Measurements from ENCODE around the gene AMPD3. TPM values are rescaled to one million over a fixed set of nuclear protein-coding genes. Genes with fewer than 3 reads are reported as not detected.

AMPD3 gene
- 1 to 10 TPM; 4.6 to 5.3 (median 5.0) TPM for polyA plus RNA-seq (ENCODE audit: insufficient read length in 3 of 3)

DNA sequence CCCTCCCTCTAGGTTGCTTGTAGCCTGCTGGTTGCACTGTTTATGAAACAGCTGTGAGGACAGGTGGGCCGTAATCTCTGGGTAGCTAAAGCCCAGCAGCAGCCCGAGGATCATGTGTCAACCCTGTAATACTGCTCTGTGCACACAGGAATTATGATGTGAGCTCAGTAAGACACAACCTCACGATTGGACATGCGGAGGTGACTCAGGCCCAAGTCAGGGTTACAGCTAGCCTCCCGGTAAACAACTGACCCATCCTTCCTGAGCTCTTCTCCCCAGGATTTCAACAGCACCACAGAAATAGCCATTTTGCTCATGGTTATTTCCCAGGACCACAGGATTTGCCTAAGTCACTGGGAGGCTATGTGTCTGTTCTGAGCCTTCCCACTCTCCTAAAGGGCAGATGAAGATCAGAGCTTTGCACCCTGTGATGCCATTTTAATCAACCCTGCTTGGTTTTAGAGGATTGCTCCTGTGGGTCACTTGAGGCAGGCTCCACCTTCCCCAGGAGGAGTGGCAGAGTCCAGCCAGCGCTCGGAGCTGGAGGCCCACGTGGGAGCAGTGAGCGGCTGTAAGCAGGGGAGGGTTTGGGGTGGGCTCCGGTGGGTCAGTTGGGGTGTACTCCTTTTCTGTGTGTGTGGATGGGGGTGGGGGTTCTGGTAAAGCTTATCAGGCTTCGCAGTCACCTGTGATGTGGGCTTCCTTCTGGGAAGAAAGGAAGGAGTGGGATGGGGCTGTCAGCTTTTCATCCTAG, at the start of gene AMPD3:
TSS of gene AMPD3 (plus strand) at position 387 of the 754 bp plus-strand sequence. CDS start 6,256 bp downstream, outside the sequence.
- no peak for DNase-seq (ENCODE audit: low read depth in 3 of 3, low spot score in 2 of 3)

DNA sequence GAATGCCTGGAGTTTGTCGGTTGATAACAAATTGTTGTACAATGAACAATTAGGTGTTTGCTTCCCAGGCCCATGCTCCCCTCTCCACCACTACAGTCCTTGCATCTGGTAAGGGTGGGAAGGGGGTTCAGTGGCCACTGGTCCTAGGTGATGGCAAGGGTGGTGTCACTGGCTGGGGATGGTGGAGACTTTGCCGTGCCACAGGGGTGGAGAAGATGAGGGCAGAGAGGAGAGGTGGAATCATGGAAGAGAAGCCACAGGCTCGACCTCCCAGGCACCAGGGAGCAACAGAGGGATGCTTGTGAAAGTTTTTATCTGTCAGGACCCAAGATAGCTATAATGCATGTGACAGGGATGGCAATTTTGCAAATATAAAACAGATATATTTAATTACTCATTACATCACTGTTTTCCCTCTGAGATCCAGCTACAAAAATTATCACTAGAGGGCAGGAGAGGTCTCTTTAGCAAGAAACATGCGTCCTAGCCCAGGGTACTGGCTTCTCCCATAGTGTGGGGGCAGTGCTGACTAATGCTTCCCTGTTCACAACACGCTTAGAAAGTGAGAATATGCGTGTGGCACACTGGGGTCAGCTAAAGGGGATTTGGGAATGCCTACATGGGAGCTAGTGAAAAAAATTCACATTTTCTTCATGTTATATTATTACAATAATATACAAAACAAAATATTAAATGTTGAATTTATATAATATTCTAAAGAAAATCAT, 49.0 kb upstream of the AMPD3 start:
- peak in 2 of 3 donors; percentile 55 to 59 for DNase-seq (ENCODE audit: low read depth in 3 of 3, low spot score in 2 of 3)

DNA sequence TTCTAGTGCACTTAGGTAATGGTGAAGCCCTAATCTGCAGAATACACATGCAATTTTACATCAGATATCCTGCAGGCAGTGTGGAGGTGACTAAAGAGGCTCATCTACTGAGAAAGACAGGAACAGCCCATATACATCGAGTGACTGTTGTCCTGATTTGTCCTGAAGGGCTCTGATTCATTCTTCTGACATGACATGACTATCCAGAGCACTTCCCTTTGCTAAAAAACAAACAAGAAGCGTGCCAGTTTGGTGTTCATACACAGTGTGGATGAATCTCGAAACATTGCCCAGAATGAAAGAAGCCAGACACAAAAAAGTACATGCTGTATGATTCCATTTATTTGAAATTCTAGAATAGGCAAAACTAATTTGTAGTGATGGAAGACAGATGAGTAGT, 48.0 kb upstream of the AMPD3 start:
- no peak for DNase-seq (ENCODE audit: low read depth in 3 of 3, low spot score in 2 of 3)

DNA sequence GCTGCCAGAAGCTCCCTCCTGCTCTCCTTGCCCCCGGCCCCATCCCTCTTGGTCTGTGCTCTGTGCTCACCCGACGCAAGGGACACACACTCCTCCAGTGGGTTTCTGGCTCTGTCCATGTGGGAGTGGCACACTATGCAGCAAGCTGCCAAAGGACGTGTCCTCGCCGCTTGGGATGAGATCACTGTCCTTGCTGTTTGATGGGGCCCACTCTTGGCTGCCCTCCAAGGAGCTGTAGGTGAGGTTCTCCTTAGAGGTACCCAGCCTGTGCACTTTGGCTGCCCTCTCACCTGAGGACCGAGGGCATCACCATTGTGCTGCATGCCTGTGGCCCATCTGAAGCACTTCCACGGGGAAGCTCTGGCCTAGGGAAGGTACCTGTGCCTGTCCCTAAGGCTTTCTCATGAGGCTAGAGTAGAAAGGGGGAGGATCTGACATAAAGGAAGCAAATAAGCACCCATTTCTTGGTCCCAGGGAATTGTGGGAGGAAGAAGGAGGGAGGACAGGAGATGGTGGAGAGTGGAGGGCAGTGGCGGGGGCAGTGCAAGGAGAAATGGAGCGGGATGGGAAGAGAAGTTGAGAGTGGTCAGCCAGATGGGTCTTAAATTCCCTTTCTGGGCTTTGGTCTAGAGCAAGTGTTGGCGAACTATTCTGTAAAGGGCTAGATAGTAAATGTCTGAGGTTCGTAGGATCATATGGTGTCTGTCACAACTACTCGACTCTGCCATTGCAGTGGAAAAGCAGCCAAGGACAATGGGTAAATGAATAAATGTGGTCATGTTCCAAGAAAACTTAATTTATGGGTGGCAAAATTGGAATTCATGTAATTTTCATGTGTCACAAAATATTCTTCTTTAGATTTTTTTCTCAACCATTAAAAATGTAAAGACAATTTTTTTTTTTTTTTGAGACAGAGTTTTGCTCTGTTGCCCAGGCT, 47.0 kb upstream of the AMPD3 start:
- DNase-seq (ENCODE audit: low read depth in 3 of 3, low spot score in 2 of 3) = no peak

DNA sequence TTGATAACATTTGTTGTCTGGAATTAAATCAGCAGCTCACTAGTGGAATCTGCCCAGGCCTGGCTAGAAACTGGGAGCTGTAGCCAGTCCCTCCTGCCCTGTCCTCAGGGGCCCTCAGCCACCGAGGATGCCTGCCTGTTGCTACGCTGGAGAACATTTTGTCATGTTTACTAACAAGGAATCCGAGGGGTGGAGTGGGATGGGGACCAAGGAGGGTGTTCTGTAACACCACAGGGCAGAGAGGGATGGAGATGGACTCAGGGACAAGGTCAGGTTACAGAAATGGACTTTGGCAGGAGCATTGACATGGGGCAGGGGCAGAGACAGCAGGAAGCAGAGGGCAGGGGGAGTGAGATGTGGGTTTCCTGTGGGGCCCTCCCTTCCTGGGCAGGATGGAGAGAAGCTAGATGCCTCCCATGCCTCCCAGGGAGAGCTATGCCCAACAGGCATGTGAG, 45.8 kb upstream of the AMPD3 start:
- no peak for DNase-seq (ENCODE audit: low read depth in 3 of 3, low spot score in 2 of 3)

DNA sequence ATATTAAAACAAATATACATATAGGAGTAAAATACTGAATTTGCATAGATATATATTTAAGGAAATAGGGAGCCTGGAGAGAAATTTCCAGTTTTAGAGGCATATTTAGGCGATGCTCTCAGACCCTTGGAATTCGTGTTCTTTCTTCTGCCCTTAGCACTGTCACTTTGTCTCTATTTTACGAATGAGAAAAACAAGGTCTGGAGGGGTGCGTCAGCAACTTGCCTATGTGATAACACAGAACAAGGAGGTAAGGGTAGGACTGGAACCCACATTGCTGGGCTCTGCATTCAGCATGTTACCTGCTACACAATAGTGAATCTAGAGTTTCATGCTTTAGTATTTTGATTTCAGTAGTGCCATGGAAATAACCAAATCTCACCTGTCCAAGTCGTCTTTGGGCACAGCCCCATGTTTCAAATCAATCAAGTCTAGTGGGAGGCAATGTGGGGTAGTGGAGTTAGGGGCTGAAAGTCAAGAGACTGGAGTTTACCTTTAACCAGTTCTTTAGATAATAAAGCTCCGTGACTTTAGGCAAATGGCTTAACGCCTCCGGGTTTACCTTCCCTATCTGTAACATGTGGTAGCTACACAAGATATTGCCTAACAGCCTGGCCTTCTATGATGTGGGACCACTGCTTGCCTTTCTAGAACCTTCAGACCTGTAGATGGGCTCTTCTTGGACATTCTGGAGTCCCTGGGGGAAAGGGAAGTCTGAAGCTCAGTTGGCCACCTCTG, 44.8 kb upstream of the AMPD3 start:
- DNase-seq (ENCODE audit: low read depth in 3 of 3, low spot score in 2 of 3) = no peak

DNA sequence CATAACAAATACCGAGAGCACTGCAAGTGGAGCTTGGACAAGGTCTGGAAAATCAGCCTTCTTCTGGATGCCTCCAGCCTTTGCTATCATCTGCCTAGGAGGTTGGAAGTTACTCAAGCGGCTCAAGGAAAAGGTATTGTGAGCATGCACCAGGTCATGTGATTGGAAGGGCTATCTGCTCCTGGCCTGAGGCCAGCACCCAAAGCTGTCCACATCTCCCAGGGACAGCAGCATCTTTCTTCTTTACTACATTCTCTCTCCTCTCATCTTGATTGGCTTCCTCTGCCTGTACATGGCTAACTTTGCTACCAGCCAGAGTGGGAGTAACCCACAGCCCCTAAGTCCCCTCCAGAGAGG, 44.2 kb upstream of the AMPD3 start:
- no peak for DNase-seq (ENCODE audit: low read depth in 3 of 3, low spot score in 2 of 3)

DNA sequence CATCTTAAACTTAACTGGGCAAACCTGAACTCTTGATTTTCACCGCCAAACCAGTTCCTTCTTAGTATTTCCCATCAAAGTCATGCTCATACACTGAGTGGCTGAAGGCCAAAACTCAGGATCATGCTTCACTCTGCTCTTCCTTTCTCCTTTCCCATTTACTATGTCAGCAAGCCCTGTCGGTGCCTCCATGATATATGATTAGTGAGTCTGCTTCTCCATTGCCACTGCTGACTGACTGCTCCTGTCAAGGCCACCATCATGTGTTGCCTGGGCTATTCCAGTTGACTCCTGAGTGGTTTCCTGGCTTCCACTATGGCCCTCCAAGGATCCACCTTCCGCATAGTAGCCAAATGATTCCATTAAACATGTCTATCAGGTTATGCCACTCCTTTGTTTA, 42.8 kb upstream of the AMPD3 start:
- no peak for DNase-seq (ENCODE audit: low read depth in 3 of 3, low spot score in 2 of 3)

DNA sequence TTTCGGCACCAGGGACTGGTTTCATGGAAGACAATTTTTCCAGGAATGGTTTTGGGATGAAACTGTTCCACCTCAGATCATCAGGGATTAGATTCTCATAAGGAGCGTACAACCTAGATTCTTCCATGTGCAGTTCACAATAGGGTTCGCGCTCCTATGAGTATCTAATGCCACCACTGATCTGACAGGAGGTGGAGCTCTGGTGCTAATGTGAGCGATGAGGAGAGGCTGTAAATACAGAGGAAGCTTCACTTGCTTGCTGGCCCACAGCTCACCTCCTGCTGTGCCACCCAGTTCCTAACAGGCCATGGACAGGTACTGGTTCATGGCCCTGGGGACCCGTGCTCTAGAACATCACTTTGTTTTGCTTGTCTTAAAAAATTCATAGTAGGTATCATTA, 41.8 kb upstream of the AMPD3 start:
- no peak for DNase-seq (ENCODE audit: low read depth in 3 of 3, low spot score in 2 of 3)

DNA sequence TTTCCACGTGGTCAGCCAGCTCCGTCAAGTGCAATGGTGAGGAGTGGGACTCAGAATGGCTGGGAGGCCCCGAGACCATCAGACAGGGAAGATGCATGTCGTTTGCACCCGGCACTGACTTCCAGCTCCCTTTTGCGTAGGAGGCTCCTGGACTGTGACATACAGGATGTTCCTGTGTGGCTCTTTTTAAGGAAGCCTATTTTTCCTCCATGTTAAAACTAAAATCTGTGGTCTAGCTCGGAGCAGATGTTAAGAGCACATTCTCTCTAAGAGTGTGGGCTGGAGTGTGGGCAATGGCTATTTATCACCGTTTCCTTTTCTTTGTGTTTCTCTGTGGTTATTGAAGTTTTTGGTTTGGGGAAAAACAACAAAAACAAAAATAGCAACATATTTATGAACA, 40.9 kb upstream of the AMPD3 start:
- peak in 1 of 3 donors; percentile 15 for DNase-seq (ENCODE audit: low read depth in 3 of 3, low spot score in 2 of 3)

DNA sequence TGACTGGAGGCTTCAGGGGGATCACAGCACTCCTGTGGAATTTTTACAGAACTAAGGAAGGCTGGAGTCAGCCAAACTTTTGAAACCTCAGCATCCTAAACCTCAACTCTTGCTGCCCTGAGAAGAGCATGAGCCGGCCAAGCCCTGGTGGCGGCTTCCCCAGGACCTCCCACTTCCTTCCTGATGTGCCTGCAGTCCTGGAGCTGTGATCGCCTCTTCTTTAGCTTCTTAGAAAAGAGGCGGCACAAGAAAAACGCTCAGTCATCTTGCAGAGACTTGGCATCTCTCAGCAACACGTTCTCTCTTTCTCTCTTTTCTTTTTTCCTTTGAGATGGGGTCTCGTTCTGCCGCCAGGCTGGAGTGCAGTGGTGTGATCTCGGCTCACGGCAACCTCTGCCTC, 40.4 kb upstream of the AMPD3 start:
- DNase-seq (ENCODE audit: low read depth in 3 of 3, low spot score in 2 of 3) = peak in 1 of 3 donors; percentile 9

DNA sequence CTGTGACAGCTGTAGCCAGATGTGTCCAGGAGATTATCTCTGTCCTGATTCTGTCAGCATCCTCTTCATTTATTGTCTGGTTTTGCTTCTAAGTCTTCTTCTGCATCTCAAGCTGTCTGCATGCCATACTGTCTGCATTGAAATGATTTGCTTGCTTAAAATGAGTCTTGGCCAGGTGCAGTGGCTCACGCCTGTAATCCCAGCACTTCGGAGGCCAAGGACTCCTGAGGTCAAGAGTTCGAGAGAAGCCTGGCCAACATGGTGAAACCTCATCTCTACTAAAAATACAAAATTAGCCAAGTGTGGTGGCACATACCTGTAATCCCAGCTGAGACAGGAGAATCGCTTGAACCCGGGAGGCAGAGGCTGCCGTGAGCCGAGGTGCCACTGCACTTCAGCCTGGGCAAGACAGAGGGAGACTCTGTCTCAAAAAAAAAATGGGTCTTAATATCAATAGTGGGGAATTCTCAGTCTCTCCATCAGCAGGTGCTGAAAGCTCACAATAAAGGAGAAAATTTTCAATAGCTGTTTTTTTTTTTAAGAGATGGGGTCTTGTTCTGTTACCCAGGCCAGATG, 39.2 kb upstream of the AMPD3 start:
- DNase-seq (ENCODE audit: low read depth in 3 of 3, low spot score in 2 of 3) = no peak

DNA sequence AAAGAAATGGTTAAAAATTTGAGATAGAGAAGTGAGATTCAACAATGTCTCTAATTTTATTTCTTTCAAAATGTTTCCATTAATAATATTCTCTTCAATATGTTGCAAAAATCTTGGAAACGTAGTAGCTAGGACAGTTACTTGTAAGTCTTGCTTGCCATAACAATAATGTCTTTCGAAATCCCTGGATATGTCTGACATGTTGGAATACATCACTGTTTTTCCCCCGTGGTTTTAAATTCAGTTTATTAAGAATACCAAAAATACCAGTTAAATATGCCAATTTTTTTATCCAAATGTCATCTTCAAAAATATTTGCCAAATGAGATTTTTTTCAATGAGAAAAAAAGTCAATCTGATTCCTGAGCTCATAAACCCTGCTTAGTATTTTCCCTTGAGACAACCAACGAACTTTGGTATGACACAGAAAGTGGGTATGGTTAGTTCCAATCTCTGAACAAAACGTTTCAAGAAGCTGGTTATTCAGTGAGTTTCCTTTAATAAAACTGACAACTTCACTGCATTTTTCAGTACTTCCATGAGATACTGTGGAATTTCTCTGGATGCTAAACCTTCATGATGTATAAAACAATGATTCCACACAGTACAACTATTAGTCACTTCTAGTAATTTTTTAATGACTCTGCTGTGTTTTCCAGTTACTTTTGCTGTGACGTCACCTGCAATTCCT, 36.7 kb upstream of the AMPD3 start:
- DNase-seq (ENCODE audit: low read depth in 3 of 3, low spot score in 2 of 3) = no peak

DNA sequence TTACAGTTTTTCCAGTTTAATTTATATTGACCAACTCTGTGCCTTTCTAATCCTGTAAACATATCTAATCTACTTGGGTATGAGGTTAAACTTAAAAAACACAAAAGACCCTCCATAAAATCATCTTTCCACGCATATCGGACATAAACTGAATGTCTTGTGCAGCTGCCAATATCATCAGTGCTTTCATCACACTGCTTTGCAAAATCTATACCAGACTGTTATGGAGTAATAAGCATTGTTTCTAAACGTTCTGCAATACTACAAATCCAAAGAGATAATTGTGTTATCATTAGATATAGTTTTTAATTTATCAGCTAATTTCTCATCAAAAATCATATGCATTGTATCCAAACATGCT, 36.1 kb upstream of the AMPD3 start:
- no peak for DNase-seq (ENCODE audit: low read depth in 3 of 3, low spot score in 2 of 3)

DNA sequence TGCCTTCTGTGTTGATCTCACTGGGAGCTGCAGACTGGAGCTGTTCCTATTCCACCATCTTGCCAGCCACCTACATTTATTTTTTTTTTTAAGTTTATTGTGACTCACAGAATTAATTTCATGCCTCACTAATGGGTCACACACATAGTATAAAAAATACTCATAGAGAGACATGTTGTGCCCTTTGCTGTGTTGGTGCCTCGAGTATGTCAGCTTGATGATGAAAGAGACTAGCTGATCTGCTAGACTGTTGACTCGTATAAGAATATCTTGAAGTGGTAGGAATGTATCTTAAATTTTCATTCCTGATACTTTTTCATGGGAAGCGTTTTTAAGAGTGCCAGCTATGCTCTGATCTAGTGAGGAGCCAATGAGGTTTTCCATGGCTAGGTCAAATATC, 28.6 kb upstream of the AMPD3 start:
- DNase-seq (ENCODE audit: low read depth in 3 of 3, low spot score in 2 of 3) = no peak

DNA sequence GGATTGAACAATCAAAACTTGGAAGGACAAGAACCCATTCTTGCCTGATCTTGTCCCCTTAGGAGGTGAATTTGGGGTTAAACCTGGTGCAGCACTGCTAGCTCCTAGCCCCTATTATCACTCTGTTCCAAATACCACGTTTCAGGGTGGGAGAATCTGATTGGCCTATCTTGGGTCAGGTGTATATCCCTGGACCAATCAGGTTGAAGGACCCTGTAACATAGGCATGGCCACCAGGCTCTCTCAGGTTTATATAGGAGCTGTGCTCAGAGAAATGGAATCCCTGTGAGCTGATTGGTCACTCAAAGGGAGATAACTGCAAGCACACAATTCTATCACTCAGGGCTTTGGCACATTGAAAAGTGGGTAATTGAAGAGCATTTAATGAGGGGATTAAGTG, 26.6 kb upstream of the AMPD3 start:
- DNase-seq (ENCODE audit: low read depth in 3 of 3, low spot score in 2 of 3) = no peak

DNA sequence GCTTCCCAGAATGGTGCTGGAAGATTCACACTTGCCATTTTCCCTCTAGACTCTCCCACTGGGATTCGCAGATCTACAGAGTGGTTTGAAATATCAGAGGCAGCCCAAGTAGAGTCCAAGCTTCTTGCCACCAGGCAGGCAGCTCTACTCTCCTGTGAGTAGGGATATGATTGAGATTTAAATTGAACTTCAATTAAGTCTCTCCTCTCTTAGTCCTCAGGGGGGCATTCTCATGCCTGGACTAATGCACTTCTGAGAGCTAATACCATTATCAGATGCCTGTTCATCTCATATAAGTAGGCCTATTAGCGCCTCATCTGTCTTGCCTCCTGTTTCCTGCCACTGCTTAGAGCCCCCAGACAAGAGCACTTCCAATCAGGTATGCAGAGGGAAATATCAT, 25.5 kb upstream of the AMPD3 start:
- no peak for DNase-seq (ENCODE audit: low read depth in 3 of 3, low spot score in 2 of 3)

DNA sequence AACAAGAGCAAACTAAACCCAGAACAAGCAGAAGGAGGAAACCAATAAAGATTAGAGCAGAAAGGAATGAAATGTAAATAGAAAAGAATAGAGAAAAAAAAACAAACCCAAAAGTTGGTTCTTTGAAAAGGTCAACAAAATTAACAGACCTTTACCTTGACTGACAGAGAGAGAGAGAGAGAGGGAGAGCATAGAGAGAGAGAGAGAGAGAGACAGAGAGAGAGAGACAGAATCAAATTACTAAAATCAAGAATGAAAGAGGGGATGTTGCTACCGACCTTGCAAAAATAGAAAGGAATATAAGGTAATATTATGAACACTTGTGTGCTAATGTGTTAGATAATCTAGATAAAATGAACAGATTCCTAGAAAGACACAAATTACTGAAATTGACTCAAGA, 22.6 kb upstream of the AMPD3 start:
- no peak for DNase-seq (ENCODE audit: low read depth in 3 of 3, low spot score in 2 of 3)

DNA sequence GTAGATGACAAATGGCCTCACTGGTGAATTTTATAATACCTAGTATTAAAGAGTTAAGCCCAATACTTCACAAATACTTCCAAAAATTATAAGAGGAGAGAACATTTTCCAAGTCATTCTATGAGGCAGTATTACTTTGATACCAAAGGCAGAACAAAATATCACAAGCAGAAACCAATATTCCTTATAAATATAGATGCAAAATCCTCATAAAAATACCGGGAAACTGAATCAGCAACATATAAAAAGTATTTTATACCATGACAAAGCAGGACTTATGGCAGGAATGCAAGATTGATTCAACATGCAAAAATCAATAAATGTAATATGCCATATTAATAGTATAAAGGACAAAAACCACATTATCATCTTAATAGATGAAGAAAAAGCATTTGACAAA, 22.1 kb upstream of the AMPD3 start:
- DNase-seq (ENCODE audit: low read depth in 3 of 3, low spot score in 2 of 3) = no peak

DNA sequence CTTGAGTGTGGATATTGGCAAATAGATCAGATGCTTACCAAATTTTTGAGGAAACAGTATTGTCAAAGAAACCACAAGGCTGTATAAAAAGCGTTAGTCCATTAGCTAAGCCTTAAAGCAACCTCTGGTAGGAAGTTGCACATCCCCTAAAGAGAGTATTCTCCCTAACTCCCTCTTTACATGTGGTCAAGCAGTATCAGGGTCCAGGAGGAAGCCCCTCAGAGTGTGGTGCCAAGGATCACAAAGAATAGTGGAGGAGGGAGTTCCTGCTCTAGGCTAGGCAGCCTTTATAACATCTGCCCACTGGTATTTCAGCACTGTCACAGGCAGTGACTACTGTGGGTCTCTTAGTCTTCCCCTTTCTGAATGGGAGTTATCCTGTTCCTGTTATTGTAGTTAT, 18.8 kb upstream of the AMPD3 start:
- DNase-seq (ENCODE audit: low read depth in 3 of 3, low spot score in 2 of 3) = no peak
